NCI-H460 (cell line): Measurements from ENCODE around the gene FAM174B. TPM values are rescaled to one million over a fixed set of nuclear protein-coding genes. Genes with fewer than 3 reads are reported as not detected.

ENCODE experiments used
- DNase-seq: peaks from one replicate; pipeline ENCODE4 v3.0.0-alpha.2; 2016; ENCODE audit warnings: low read depth; ENCODE audit errors: extremely low read depth
- total RNA-seq: library from RNA; depleted of rRNA; stranded (reverse); fragments of >200 nt; shearing (Covaris generic); gene quantifications from 2 replicates; pipeline ENCODE4 v1.2.3, GENCODE V29; 2014; rRNA removed

Gene FAM174B
- total RNA-seq, 1 experiment from 2014 or later, result 1.0 TPM

- no peak for DNase-seq
These were observed 81.0 kb downstream of the FAM174B start for GRCh38 chr15:92574566-92574965.

GRCh38 chr15:92574161-92574560, 81.4 kb downstream of the FAM174B start:
- DNase-seq, result no peak

GRCh38 chr15:92571824-92572223, 83.8 kb downstream of the FAM174B start:
- no peak for DNase-seq

DNA sequence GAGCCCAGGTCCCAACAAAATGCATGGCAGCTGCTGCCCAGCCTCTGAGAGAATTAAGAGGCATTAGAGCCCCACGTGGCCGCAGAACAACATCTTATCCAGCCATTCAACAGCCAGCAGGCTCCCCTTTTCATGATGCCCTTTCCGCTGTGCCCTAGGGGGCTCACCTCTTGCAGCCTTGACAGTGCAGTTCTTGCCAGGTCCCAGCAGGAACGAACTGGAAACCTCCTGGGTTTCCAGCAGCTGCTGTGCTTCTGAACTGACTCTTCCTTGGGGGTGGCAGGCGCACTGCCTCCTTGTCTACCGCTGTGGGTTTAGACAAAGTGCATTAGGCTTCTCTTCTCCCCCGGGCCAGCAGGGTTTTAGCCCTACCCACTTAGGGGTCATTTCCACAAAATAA, 85.2 kb downstream of the FAM174B start:
- DNase-seq, result no peak

- DNase-seq, result no peak
These were observed 85.8 kb downstream of the FAM174B start for GRCh38 chr15:92569778-92570177.

Other genes with a start within 250 kb of the FAM174B start
- 28.3 and 40.4 TPM in 2 replicates for gene CHD2, start 244.5 kb upstream of the FAM174B start, total RNA-seq